ENCODE measurements around the gene STX17. TPM values are rescaled to one million over a fixed set of nuclear protein-coding genes. Genes with fewer than 3 reads are reported as not detected.

STX17 gene
- total RNA-seq, 3 donors from 2014 or later: 32.3 to 67.9 (median 50.1) TPM

- Histone ChIP-seq H3K27ac (no peak overlapping the region), H3K9me3 (no peaks in the 10 kb centered on the region), H3K4me3 (no peak overlapping the region), H3K27me3 (no peaks in the 10 kb centered on the region), H3K4me1 (no peaks in the 10 kb centered on the region), H3K36me3 (no peaks in the 10 kb centered on the region)
- intact Hi-C loops (cut with DNase I; ENCODE audit: low total_unique reads): no loop called here
- DNase-seq (ENCODE audit: low spot score in 2 of 2): no peak
- TF ChIP-seq POLR2A (IDR thresholded peaks at IDR 0.05): no peak
- no peak for TF ChIP-seq POLR2AphosphoS5 (IDR thresholded peaks at IDR 0.05)
- TF ChIP-seq CTCF (IDR thresholded peaks at IDR 0.05): no peak
These were observed 20.7 kb upstream of the STX17 start for GRCh38 chr9:99885747-99886146.

- Histone ChIP-seq H3K27me3 (no peaks in the 10 kb centered on the region), H3K4me3 (no peak overlapping the region), H3K36me3 (no peaks in the 10 kb centered on the region), H3K4me1 (no peaks in the 10 kb centered on the region), H3K9me3 (no peaks in the 10 kb centered on the region), H3K27ac (no peak overlapping the region)
- TF ChIP-seq POLR2AphosphoS5 (IDR thresholded peaks at IDR 0.05): no peak
- intact Hi-C loops (cut with DNase I; ENCODE audit: low total_unique reads): no loop called here
- no peak for DNase-seq (ENCODE audit: low spot score in 2 of 2)
These were observed 17.3 kb upstream of the STX17 start for GRCh38 chr9:99889120-99889519.

GRCh38 chr9:99894826-99895225 lies 11.6 kb upstream of the STX17 start:
- Histone ChIP-seq H3K27me3 (no peaks in the 10 kb centered on the region), H3K4me3 (no peak overlapping the region), H3K27ac (no peak overlapping the region), H3K4me1 (no peaks in the 10 kb centered on the region), H3K9me3 (no peaks in the 10 kb centered on the region), H3K36me3 (no peaks in the 10 kb centered on the region)
- no peak for TF ChIP-seq CTCF (IDR thresholded peaks at IDR 0.05)
- TF ChIP-seq POLR2A (IDR thresholded peaks at IDR 0.05): no peak
- no peak for TF ChIP-seq POLR2AphosphoS5 (IDR thresholded peaks at IDR 0.05)
- no peak for DNase-seq (ENCODE audit: low spot score in 2 of 2)
- intact Hi-C loops (cut with DNase I; ENCODE audit: low total_unique reads): no loop called here

- H3K4me1 ChIP-seq: no peaks in the 10 kb centered on the region
- no peaks in the 10 kb centered on the region for H3K9me3 ChIP-seq
- TF ChIP-seq POLR2AphosphoS5 (IDR thresholded peaks at IDR 0.05): no peak
- no peak for TF ChIP-seq POLR2A (IDR thresholded peaks at IDR 0.05)
- H3K4me3 ChIP-seq: no peak overlapping the region
- H3K27me3 ChIP-seq: no peaks in the 10 kb centered on the region
- H3K36me3 ChIP-seq: no peaks in the 10 kb centered on the region
- DNase-seq (ENCODE audit: low spot score in 2 of 2): no peak
- no peak overlapping the region for H3K27ac ChIP-seq
- intact Hi-C loops (cut with DNase I; ENCODE audit: low total_unique reads): no loop called here
These were observed 10.9 kb upstream of the STX17 start for GRCh38 chr9:99895510-99895909.

GRCh38 chr9:99896119-99896518 lies 10.3 kb upstream of the STX17 start:
- no peak for DNase-seq (ENCODE audit: low spot score in 2 of 2)
- TF ChIP-seq POLR2AphosphoS5 (IDR thresholded peaks at IDR 0.05): no peak
- no peak for TF ChIP-seq CTCF (IDR thresholded peaks at IDR 0.05)
- TF ChIP-seq POLR2A (IDR thresholded peaks at IDR 0.05): no peak
- Histone ChIP-seq H3K27me3 (no peaks in the 10 kb centered on the region), H3K36me3 (no peaks in the 10 kb centered on the region), H3K27ac (no peak overlapping the region), H3K4me1 (no peaks in the 10 kb centered on the region), H3K4me3 (no peak overlapping the region), H3K9me3 (no peaks in the 10 kb centered on the region)
- intact Hi-C loops (cut with DNase I; ENCODE audit: low total_unique reads): no loop called here

- no peaks in the 10 kb centered on the region for H3K27me3 ChIP-seq
- peaks cover 0 to 5% of the 10 kb centered on the region in 2 donors for H3K4me1 ChIP-seq
- no peak for DNase-seq (ENCODE audit: low spot score in 2 of 2)
- intact Hi-C loops (cut with DNase I; ENCODE audit: low total_unique reads): no loop called here
- no peaks in the 10 kb centered on the region for H3K36me3 ChIP-seq
- no peak for TF ChIP-seq POLR2AphosphoS5 (IDR thresholded peaks at IDR 0.05)
- TF ChIP-seq CTCF (IDR thresholded peaks at IDR 0.05): no peak
- no peak for TF ChIP-seq POLR2A (IDR thresholded peaks at IDR 0.05)
- no peaks in the 10 kb centered on the region for H3K9me3 ChIP-seq
- H3K27ac ChIP-seq: no peak overlapping the region
- no peak overlapping the region for H3K4me3 ChIP-seq
These were observed 3.1 kb upstream of the STX17 start for GRCh38 chr9:99903393-99903792.

Data from breast epithelium (tissue), 4 donors.